Peyer's patch (tissue), 4 donors: Measurements from ENCODE around the gene LMO1. TPM values are rescaled to one million over a fixed set of nuclear protein-coding genes. Genes with fewer than 3 reads are reported as not detected.

ENCODE experiments used
- DNase-seq, 3 donors: peaks; one replicate each; pipeline ENCODE4 v3.0.0-alpha.2; 2017 to 2019
- H3K27ac ChIP-seq, 4 donors: fragments of 200-600 bp; sonication (generic); one replicate each; pipeline ENCODE4 v1.5.1; 2016 to 2019
- H3K27me3 ChIP-seq, 2 donors: fragments of 200-600 bp; sonication (generic); one replicate each; pipeline ENCODE4 v1.5.1; 2019
- H3K36me3 ChIP-seq, 3 donors: fragments of 200-600 bp; sonication (generic); one replicate each; pipeline ENCODE4 v1.5.1; 2016 to 2019
- H3K4me1 ChIP-seq, 4 donors: fragments of 200-600 bp; sonication (generic); one replicate each; pipeline ENCODE4 v1.5.1; 2016 to 2019
- H3K4me3 ChIP-seq, 4 donors: fragments of 200-600 bp; sonication (generic); 1 replicate in 3 of 4; 2 replicates in 1 of 4; pipeline ENCODE4 v1.5.1; 2016 to 2019; ENCODE audit warnings: mild to moderate bottlenecking in 1 of 4
- H3K9me3 ChIP-seq, 4 donors: fragments of 200-600 bp; sonication (generic); one replicate each; pipeline ENCODE4 v1.5.1; 2016 to 2019; ENCODE audit warnings: mild to moderate bottlenecking in 1 of 4
- CTCF ChIP-seq, 6 experiments: fragments of 450-650 bp in 4 of 6; fragments of 200-600 bp in 2 of 6; sonication (generic) in 1 of 6; IDR thresholded peaks; one replicate each; pipeline ENCODE4 v1.5.1; 2017 to 2019; ENCODE audit warnings: antibody characterized with exemption in 6 of 6, mild to moderate bottlenecking in 3 of 6, moderate library complexity in 1 of 6
- POLR2A ChIP-seq, 2 donors: fragments of 450-650 bp; IDR thresholded peaks; one replicate each; pipeline ENCODE4 v1.5.1; 2017; ENCODE audit warnings: antibody characterized with exemption in 2 of 2, mild to moderate bottlenecking in 2 of 2, moderate library complexity in 2 of 2
- total RNA-seq, 4 donors: library from RNA; depleted of rRNA; stranded (reverse); fragments of >200 nt; gene quantifications; one replicate each; pipeline ENCODE4 v1.1.0, GENCODE V29; 2016

The LMO1 gene
- total RNA-seq, 4 donors from 2014 or later: not detected

GRCh38 chr11:8233691-8234424 is 29.8 kb downstream of the LMO1 start:
- no peak overlapping the region for H3K27ac ChIP-seq
- H3K27me3 ChIP-seq: no peaks in the 10 kb centered on the region
- H3K36me3 ChIP-seq: no peaks in the 10 kb centered on the region
- H3K4me3 ChIP-seq: no peak overlapping the region
- DNase-seq: peak in 1 of 3 donors; percentile 25
- no peak for TF ChIP-seq CTCF (IDR thresholded peaks at IDR 0.05)
- no peaks in the 10 kb centered on the region for H3K9me3 ChIP-seq
- H3K4me1 ChIP-seq: no peaks in the 10 kb centered on the region

DNA sequence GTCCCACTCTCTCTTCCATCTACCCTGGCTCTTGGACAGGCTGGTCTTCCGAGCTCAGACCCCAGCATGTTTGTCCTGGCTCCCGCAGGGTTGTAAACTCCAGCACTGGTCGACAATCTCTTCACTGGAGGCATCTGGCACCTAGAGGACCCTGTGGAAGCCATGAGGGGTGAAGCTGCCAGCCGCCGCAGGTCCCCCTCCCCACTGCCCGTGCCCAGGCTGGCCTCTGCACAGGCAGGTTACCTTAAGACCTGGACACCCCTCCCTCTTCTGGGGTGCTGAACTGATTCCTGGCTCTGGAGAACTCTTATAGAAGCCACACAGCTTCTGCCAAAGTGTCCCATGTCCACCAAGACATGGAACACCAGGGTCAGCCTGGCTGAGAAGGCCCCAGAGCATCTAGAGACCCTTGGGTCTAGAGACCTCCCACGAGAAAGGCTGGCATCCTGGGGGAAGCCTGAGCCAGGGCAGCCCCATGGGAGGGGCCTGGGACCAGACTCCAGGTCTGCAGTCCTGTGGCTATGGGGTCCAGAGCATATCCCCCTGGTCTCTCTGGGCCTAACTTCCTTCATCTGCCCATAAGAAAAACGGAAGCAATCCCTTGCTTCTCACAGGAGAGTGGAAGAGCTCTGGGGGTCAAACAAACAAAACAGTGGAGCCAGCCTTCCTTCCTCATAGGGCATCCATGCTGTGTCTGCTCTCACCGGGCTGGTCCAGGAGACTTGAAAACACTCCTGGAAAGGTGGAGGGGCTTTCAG is 30.6 kb downstream of the LMO1 start:
- Histone ChIP-seq H3K36me3 (no peaks in the 10 kb centered on the region), H3K9me3 (no peaks in the 10 kb centered on the region), H3K4me1 (no peaks in the 10 kb centered on the region), H3K27ac (no peak overlapping the region), H3K4me3 (no peak overlapping the region), H3K27me3 (no peaks in the 10 kb centered on the region)
- no peak for TF ChIP-seq CTCF (IDR thresholded peaks at IDR 0.05)
- TF ChIP-seq POLR2A (IDR thresholded peaks at IDR 0.05): no peak
- DNase-seq: peak in 1 of 3 donors; percentile 13

- H3K4me1 ChIP-seq: no peaks in the 10 kb centered on the region
- TF ChIP-seq CTCF (IDR thresholded peaks at IDR 0.05) (no peak), POLR2A (IDR thresholded peaks at IDR 0.05) (no peak)
These were observed 31.3 kb downstream of the LMO1 start for GRCh38 chr11:8232414-8232813.

GRCh38 chr11:8231979-8232378 is 31.7 kb downstream of the LMO1 start:
- Histone ChIP-seq H3K27ac (no peak overlapping the region), H3K4me1 (no peaks in the 10 kb centered on the region), H3K27me3 (no peaks in the 10 kb centered on the region), H3K4me3 (no peak overlapping the region), H3K9me3 (no peaks in the 10 kb centered on the region), H3K36me3 (no peaks in the 10 kb centered on the region)
- TF ChIP-seq POLR2A (IDR thresholded peaks at IDR 0.05): no peak
- no peak for TF ChIP-seq CTCF (IDR thresholded peaks at IDR 0.05)
- no peak for DNase-seq

More at GRCh38 chr11:8232414-8232813, 31.3 kb downstream of the LMO1 start:
- no peaks in the 10 kb centered on the region for H3K36me3 ChIP-seq
- no peak overlapping the region for H3K27ac ChIP-seq
- H3K27me3 ChIP-seq: no peaks in the 10 kb centered on the region
- no peaks in the 10 kb centered on the region for H3K9me3 ChIP-seq
- DNase-seq: no peak
- H3K4me3 ChIP-seq: no peak overlapping the region

- H3K27me3 ChIP-seq: no peaks in the 10 kb centered on the region
- no peaks in the 10 kb centered on the region for H3K36me3 ChIP-seq
- H3K9me3 ChIP-seq: no peaks in the 10 kb centered on the region
- H3K4me3 ChIP-seq: no peak overlapping the region
- H3K27ac ChIP-seq: no peak overlapping the region
- TF ChIP-seq POLR2A (IDR thresholded peaks at IDR 0.05) (no peak), CTCF (IDR thresholded peaks at IDR 0.05) (no peak)
- no peak for DNase-seq
- no peaks in the 10 kb centered on the region for H3K4me1 ChIP-seq
These were observed 32.5 kb downstream of the LMO1 start for GRCh38 chr11:8230921-8231847.
